Eye (tissue), 1 donor: Measurements from ENCODE around the gene ZNF384.
A peak's percentile ranks its signal among the peaks of the same experiment; 100 is the strongest.

Experiments used
- DNase-seq: peaks from one replicate; pipeline ENCODE4 v3.0.0-alpha.2; 2015

The ZNF384 gene

GRCh38 chr12:6699259-6699988 is 10.2 kb upstream of the ZNF384 start:
- DNase-seq: no peak

- no peak for DNase-seq
Observed at GRCh38 chr12:6698352-6699046, 9.3 kb upstream of the ZNF384 start.

- DNase-seq: peak; percentile 72
Observed at GRCh38 chr12:6697584-6698351, 8.6 kb upstream of the ZNF384 start.

- DNase-seq: no peak
Observed at GRCh38 chr12:6696690-6697583, 7.8 kb upstream of the ZNF384 start.

- no peak for DNase-seq
Observed at GRCh38 chr12:6695313-6696045, 6.3 kb upstream of the ZNF384 start.

GRCh38 chr12:6694701-6695100 is 5.5 kb upstream of the ZNF384 start:
- DNase-seq: no peak

GRCh38 chr12:6693832-6694355 is 4.7 kb upstream of the ZNF384 start:
- no peak for DNase-seq

- DNase-seq: no peak
Observed at GRCh38 chr12:6692888-6693287, 3.7 kb upstream of the ZNF384 start.

GRCh38 chr12:6691473-6691872 is 2.3 kb upstream of the ZNF384 start:
- no peak for DNase-seq

GRCh38 chr12:6688543-6688998 is 604 bp downstream of the ZNF384 start:
- DNase-seq: no peak

GRCh38 chr12:6685814-6686213 is 3.4 kb downstream of the ZNF384 start:
- no peak for DNase-seq

GRCh38 chr12:6684609-6685008 is 4.6 kb downstream of the ZNF384 start:
- DNase-seq: peak; percentile 64

- no peak for DNase-seq
Observed at GRCh38 chr12:6676962-6677361, 12.2 kb downstream of the ZNF384 start.

- DNase-seq: no peak
Observed at GRCh38 chr12:6672143-6672542, 17.0 kb downstream of the ZNF384 start.

- DNase-seq: no peak
Observed at GRCh38 chr12:6667559-6668210, 21.5 kb downstream of the ZNF384 start.

- no peak for DNase-seq
Observed at GRCh38 chr12:6666211-6666610, 23.0 kb downstream of the ZNF384 start.

GRCh38 chr12:6664902-6665301 is 24.3 kb downstream of the ZNF384 start:
- DNase-seq: no peak

- DNase-seq: peak; percentile 100
Observed at GRCh38 chr12:6662906-6663742, 26.1 kb downstream of the ZNF384 start, which contains the start of gene ING4. Gene ING4, minus strand, starts transcription at chr12:6663119. Its CDS starts 18 bp downstream, at chr12:6663101.

- DNase-seq: no peak
Observed at GRCh38 chr12:6662602-6662905, 26.6 kb downstream of the ZNF384 start.

- no peak for DNase-seq
Observed at GRCh38 chr12:6653987-6654386, 35.2 kb downstream of the ZNF384 start.
